DMS 273 treated with DMSO at 0.1 percent for 48 hours (cell line): Measurements from ENCODE around the gene AFAP1.

Experiments used
- DNase-seq: peaks from one replicate; lab custom pipeline; 2025; lab: John Stamatoyannopoulos, UW

Gene AFAP1

GRCh38 chr4:7803992-7804755, 135.5 kb downstream of the AFAP1 start:
- no peak for DNase-seq

GRCh38 chr4:7803371-7803770, 136.3 kb downstream of the AFAP1 start:
- DNase-seq: no peak

GRCh38 chr4:7802093-7802726, 137.5 kb downstream of the AFAP1 start:
- DNase-seq: peak; percentile 20

- DNase-seq: no peak
These were observed 138.0 kb downstream of the AFAP1 start for GRCh38 chr4:7801641-7802040.

GRCh38 chr4:7801001-7801400, 138.7 kb downstream of the AFAP1 start:
- no peak for DNase-seq

- DNase-seq: no peak
These were observed 139.3 kb downstream of the AFAP1 start for GRCh38 chr4:7800410-7800809.

- DNase-seq: no peak
These were observed 139.9 kb downstream of the AFAP1 start for GRCh38 chr4:7799736-7800135.

GRCh38 chr4:7799306-7799705, 140.4 kb downstream of the AFAP1 start:
- DNase-seq: no peak

GRCh38 chr4:7798178-7798995, 141.3 kb downstream of the AFAP1 start:
- no peak for DNase-seq

- no peak for DNase-seq
These were observed 142.3 kb downstream of the AFAP1 start for GRCh38 chr4:7797330-7797729.

GRCh38 chr4:7795983-7796382, 143.7 kb downstream of the AFAP1 start:
- no peak for DNase-seq

GRCh38 chr4:7793186-7793585, 146.5 kb downstream of the AFAP1 start:
- no peak for DNase-seq

- no peak for DNase-seq
These were observed 147.0 kb downstream of the AFAP1 start for GRCh38 chr4:7792616-7793015.

GRCh38 chr4:7790999-7791398, 148.7 kb downstream of the AFAP1 start:
- no peak for DNase-seq

GRCh38 chr4:7790023-7790422, 149.6 kb downstream of the AFAP1 start:
- no peak for DNase-seq

- DNase-seq: no peak
These were observed 150.8 kb downstream of the AFAP1 start for GRCh38 chr4:7788694-7789425.

GRCh38 chr4:7788193-7788592, 151.5 kb downstream of the AFAP1 start:
- no peak for DNase-seq

- no peak for DNase-seq
These were observed 151.9 kb downstream of the AFAP1 start for GRCh38 chr4:7787681-7788141.

GRCh38 chr4:7787067-7787466, 152.6 kb downstream of the AFAP1 start:
- no peak for DNase-seq

- DNase-seq: no peak
These were observed 153.1 kb downstream of the AFAP1 start for GRCh38 chr4:7786517-7786916.

- DNase-seq: no peak
These were observed 153.6 kb downstream of the AFAP1 start for GRCh38 chr4:7786040-7786439.

- DNase-seq: no peak
These were observed 154.6 kb downstream of the AFAP1 start for GRCh38 chr4:7785017-7785416.
